ENCODE measurements around the gene SORCS1. TPM values are rescaled to one million over a fixed set of nuclear protein-coding genes. Genes with fewer than 3 reads are reported as not detected.

SORCS1 gene
- polyA plus RNA-seq, 1 of the 3 experiments (the other 2 are of a cell fraction): 0.66 TPM

DNA sequence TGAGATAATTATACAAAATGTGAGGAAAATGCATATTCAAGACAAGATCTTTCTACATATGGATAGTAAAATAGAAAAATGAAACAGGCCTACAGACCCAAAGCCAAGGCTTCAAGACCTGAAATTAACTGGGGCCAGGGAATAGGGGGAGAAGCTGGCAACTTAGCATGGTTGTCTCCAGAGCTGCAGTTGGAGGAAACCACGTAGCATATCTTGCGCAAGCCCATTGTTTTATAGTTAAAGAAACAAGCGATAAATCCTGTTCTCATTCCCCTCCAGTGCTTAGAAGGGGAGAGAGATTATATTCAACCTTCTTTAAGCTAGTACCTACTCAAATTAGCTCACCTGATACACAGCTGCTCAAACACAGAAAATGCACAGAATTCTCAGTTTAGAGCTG, 197.1 kb downstream of the SORCS1 start:
- Histone ChIP-seq H3K27me3 (ENCODE audit: insufficient read depth) (no peaks in the 10 kb centered on the region), H3K36me3 (replicated peaks in 1 of 2; ENCODE audit: control insufficient read depth in 1 of 2, insufficient read depth in 2 of 2, low read length in 1 of 2) (no peaks in the 10 kb centered on the region), H3K27ac (ENCODE audit: low read depth in 2 of 2, low read length in 1 of 2) (no peak overlapping the region), H2AFZ (ENCODE audit: low read depth) (no peak overlapping the region), H4K20me1 (ENCODE audit: insufficient read depth) (no peaks in the 10 kb centered on the region), H3K4me3 (ENCODE audit: low read depth in 2 of 2, low read length in 1 of 2) (no peak overlapping the region), H3K9me2 (no peaks in the 10 kb centered on the region), H3K4me1 (ENCODE audit: control insufficient read depth in 1 of 2, insufficient read depth in 2 of 2, low read depth in 1 of 2, low read length in 1 of 2) (peaks cover 0 to 3% of the 10 kb centered on the region in 2 experiments; a peak in 2 of 4 replicates), H3K4me2 (no peak overlapping the region), H3K79me2 (ENCODE audit: insufficient read depth) (no peaks in the 10 kb centered on the region), H3F3A (replicated peaks; ENCODE audit: insufficient read depth) (no peaks in the 10 kb centered on the region), H3K9me3 (no peaks in the 10 kb centered on the region), H3K9ac (no peak overlapping the region)
- TF ChIP-seq, protein P1, sequence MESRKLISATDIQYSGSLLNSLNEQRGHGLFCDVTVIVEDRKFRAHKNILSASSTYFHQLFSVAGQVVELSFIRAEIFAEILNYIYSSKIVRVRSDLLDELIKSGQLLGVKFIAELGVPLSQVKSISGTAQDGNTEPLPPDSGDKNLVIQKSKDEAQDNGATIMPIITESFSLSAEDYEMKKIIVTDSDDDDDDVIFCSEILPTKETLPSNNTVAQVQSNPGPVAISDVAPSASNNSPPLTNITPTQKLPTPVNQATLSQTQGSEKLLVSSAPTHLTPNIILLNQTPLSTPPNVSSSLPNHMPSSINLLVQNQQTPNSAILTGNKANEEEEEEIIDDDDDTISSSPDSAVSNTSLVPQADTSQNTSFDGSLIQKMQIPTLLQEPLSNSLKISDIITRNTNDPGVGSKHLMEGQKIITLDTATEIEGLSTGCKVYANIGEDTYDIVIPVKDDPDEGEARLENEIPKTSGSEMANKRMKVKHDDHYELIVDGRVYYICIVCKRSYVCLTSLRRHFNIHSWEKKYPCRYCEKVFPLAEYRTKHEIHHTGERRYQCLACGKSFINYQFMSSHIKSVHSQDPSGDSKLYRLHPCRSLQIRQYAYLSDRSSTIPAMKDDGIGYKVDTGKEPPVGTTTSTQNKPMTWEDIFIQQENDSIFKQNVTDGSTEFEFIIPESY (IDR thresholded peaks at IDR 0.05; ENCODE audit: borderline replicate concordance, low read depth): no peak
- no peak for TF ChIP-seq ELF1 (IDR thresholded peaks at IDR 0.05)
- no peak for TF ChIP-seq TEAD4 (IDR thresholded peaks at IDR 0.05; ENCODE audit: borderline replicate concordance, insufficient read depth)
- TF ChIP-seq RFX5 (IDR thresholded peaks at IDR 0.05; ENCODE audit: low read length): no peak
- TF ChIP-seq JUND (IDR thresholded peaks at IDR 0.05): no peak
- no peak for TF ChIP-seq SIN3A (IDR thresholded peaks at IDR 0.05; ENCODE audit: borderline replicate concordance, low read depth, low read length)
- TF ChIP-seq FOXJ3 (CRISPR knock-in tag; IDR thresholded peaks at IDR 0.05): no peak
- no peak for TF ChIP-seq NRF1 (IDR thresholded peaks at IDR 0.05; ENCODE audit: low read depth, low read length)
- no peak for TF ChIP-seq GATA2 (CRISPR knock-in tag; IDR thresholded peaks at IDR 0.05)
- no peak for TF ChIP-seq EP300 (IDR thresholded peaks at IDR 0.05; ENCODE audit: borderline replicate concordance in 1 of 2, low read depth in 1 of 2, low read length in 1 of 2)
- no peak for TF ChIP-seq MXI1 (IDR thresholded peaks at IDR 0.05; ENCODE audit: low read depth, low read length)
- no peak for TF ChIP-seq SMC3 (IDR thresholded peaks at IDR 0.05; ENCODE audit: low read depth, low read length)
- TF ChIP-seq POLR2AphosphoS5 (IDR thresholded peaks at IDR 0.05; ENCODE audit: low read depth, low read length): no peak
- no peak for TF ChIP-seq RAD21 (IDR thresholded peaks at IDR 0.05; ENCODE audit: low read length)
- no peak for TF ChIP-seq RXRA (IDR thresholded peaks at IDR 0.05; ENCODE audit: borderline replicate concordance, low read depth)
- TF ChIP-seq, protein P2, sequence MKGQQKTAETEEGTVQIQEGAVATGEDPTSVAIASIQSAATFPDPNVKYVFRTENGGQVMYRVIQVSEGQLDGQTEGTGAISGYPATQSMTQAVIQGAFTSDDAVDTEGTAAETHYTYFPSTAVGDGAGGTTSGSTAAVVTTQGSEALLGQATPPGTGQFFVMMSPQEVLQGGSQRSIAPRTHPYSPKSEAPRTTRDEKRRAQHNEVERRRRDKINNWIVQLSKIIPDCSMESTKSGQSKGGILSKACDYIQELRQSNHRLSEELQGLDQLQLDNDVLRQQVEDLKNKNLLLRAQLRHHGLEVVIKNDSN (IDR thresholded peaks at IDR 0.05; ENCODE audit: borderline replicate concordance, low read depth): no peak
- TF ChIP-seq CHD2 (IDR thresholded peaks at IDR 0.05; ENCODE audit: low read length, partially characterized antibody): no peak
- TF ChIP-seq, protein P3, sequence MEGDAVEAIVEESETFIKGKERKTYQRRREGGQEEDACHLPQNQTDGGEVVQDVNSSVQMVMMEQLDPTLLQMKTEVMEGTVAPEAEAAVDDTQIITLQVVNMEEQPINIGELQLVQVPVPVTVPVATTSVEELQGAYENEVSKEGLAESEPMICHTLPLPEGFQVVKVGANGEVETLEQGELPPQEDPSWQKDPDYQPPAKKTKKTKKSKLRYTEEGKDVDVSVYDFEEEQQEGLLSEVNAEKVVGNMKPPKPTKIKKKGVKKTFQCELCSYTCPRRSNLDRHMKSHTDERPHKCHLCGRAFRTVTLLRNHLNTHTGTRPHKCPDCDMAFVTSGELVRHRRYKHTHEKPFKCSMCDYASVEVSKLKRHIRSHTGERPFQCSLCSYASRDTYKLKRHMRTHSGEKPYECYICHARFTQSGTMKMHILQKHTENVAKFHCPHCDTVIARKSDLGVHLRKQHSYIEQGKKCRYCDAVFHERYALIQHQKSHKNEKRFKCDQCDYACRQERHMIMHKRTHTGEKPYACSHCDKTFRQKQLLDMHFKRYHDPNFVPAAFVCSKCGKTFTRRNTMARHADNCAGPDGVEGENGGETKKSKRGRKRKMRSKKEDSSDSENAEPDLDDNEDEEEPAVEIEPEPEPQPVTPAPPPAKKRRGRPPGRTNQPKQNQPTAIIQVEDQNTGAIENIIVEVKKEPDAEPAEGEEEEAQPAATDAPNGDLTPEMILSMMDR (IDR thresholded peaks at IDR 0.05): no peak
- TF ChIP-seq RCOR1 (IDR thresholded peaks at IDR 0.05; ENCODE audit: low read length): no peak
- POLR2A ChIA-PET: no interaction called here
- 72% methylated on average over 3 of the region's 3 CpGs for WGBS (ENCODE audit: low lambda C conversion rate)
- CTCF ChIA-PET: interaction anchor here (0.8 to 1.4 kb wide), 3 partner anchors 9 to 13 kb away, joined by 3 to 5 read pairs (median 4); no protein-coding TSS in a partner anchor
- no peak for DNase-seq
